Measurements from ENCODE around the gene DCLK2.

- TF ChIP-seq ARID3A (IDR thresholded peaks at IDR 0.05; ENCODE audit: low read depth, low read length) (no peak), RCOR2 (CRISPR knock-in tag; IDR thresholded peaks at IDR 0.05) (no peak), TRAFD1 (CRISPR knock-in tag; IDR thresholded peaks at IDR 0.05; ENCODE audit: borderline replicate concordance) (no peak), HOXA9 (CRISPR knock-in tag; IDR thresholded peaks at IDR 0.05; ENCODE audit: borderline replicate concordance) (no peak), MAX (IDR thresholded peaks at IDR 0.05) (no peak)
- TF ChIP-seq, protein P1, sequence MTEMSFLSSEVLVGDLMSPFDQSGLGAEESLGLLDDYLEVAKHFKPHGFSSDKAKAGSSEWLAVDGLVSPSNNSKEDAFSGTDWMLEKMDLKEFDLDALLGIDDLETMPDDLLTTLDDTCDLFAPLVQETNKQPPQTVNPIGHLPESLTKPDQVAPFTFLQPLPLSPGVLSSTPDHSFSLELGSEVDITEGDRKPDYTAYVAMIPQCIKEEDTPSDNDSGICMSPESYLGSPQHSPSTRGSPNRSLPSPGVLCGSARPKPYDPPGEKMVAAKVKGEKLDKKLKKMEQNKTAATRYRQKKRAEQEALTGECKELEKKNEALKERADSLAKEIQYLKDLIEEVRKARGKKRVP (CRISPR knock-in tag; IDR thresholded peaks at IDR 0.05) = no peak
- TF ChIP-seq, protein P2, sequence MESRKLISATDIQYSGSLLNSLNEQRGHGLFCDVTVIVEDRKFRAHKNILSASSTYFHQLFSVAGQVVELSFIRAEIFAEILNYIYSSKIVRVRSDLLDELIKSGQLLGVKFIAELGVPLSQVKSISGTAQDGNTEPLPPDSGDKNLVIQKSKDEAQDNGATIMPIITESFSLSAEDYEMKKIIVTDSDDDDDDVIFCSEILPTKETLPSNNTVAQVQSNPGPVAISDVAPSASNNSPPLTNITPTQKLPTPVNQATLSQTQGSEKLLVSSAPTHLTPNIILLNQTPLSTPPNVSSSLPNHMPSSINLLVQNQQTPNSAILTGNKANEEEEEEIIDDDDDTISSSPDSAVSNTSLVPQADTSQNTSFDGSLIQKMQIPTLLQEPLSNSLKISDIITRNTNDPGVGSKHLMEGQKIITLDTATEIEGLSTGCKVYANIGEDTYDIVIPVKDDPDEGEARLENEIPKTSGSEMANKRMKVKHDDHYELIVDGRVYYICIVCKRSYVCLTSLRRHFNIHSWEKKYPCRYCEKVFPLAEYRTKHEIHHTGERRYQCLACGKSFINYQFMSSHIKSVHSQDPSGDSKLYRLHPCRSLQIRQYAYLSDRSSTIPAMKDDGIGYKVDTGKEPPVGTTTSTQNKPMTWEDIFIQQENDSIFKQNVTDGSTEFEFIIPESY (CRISPR knock-in tag; IDR thresholded peaks at IDR 0.05) = no peak
- TF ChIP-seq, protein P3, sequence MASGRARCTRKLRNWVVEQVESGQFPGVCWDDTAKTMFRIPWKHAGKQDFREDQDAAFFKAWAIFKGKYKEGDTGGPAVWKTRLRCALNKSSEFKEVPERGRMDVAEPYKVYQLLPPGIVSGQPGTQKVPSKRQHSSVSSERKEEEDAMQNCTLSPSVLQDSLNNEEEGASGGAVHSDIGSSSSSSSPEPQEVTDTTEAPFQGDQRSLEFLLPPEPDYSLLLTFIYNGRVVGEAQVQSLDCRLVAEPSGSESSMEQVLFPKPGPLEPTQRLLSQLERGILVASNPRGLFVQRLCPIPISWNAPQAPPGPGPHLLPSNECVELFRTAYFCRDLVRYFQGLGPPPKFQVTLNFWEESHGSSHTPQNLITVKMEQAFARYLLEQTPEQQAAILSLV (CRISPR knock-in tag; IDR thresholded peaks at IDR 0.05; ENCODE audit: borderline replicate concordance) = no peak
- TF ChIP-seq, protein P4, sequence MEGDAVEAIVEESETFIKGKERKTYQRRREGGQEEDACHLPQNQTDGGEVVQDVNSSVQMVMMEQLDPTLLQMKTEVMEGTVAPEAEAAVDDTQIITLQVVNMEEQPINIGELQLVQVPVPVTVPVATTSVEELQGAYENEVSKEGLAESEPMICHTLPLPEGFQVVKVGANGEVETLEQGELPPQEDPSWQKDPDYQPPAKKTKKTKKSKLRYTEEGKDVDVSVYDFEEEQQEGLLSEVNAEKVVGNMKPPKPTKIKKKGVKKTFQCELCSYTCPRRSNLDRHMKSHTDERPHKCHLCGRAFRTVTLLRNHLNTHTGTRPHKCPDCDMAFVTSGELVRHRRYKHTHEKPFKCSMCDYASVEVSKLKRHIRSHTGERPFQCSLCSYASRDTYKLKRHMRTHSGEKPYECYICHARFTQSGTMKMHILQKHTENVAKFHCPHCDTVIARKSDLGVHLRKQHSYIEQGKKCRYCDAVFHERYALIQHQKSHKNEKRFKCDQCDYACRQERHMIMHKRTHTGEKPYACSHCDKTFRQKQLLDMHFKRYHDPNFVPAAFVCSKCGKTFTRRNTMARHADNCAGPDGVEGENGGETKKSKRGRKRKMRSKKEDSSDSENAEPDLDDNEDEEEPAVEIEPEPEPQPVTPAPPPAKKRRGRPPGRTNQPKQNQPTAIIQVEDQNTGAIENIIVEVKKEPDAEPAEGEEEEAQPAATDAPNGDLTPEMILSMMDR (CRISPR knock-in tag; IDR thresholded peaks at IDR 0.05) = no peak
These were observed 31.5 kb upstream of the DCLK2 start for GRCh38 chr4:150046728-150047217.
